Neuronal stem cell (in vitro differentiated cells): ENCODE results near the gene GIPC1.

Experiments
- DNase-seq: peaks from one replicate; pipeline ENCODE4 v3.0.0-alpha.2; 2013; ENCODE audit warnings: low spot score
- H2AFZ ChIP-seq: one replicate; pipeline ENCODE4 v1.6.1; 2013; ENCODE audit warnings: mild to moderate bottlenecking, low read length, inconsistent platforms
- H2AK5ac ChIP-seq: 2 replicates; pipeline ENCODE4 v1.6.1; 2013; ENCODE audit warnings: low read depth, mild to moderate bottlenecking, inconsistent platforms, low read length, moderate library complexity, mixed read lengths
- H2BK120ac ChIP-seq: 2 replicates; pipeline ENCODE4 v1.6.1; 2013; ENCODE audit warnings: low read depth, mild to moderate bottlenecking, inconsistent platforms, low read length, moderate library complexity, mixed read lengths
- H2BK12ac ChIP-seq: one replicate; pipeline ENCODE4 v1.6.1; 2013; ENCODE audit warnings: low read length, inconsistent platforms
- H2BK15ac ChIP-seq: 2 replicates; pipeline ENCODE4 v1.6.1; 2013; ENCODE audit warnings: mild to moderate bottlenecking, low read length, inconsistent platforms, mixed read lengths
- H2BK5ac ChIP-seq: one replicate; pipeline ENCODE4 v1.6.1; 2013; ENCODE audit warnings: inconsistent platforms, mild to moderate bottlenecking, low read length, moderate library complexity
- H3K14ac ChIP-seq: one replicate; pipeline ENCODE4 v1.6.1; 2013; ENCODE audit warnings: low read length, inconsistent platforms
- H3K18ac ChIP-seq: 2 replicates; pipeline ENCODE4 v1.6.1; 2013; ENCODE audit warnings: low read length, inconsistent platforms
- H3K23ac ChIP-seq: 2 replicates; pipeline ENCODE4 v1.6.1; 2013; ENCODE audit warnings: low read depth, mild to moderate bottlenecking, mixed read lengths, low read length, inconsistent platforms; ENCODE audit not compliant: poor library complexity
- H3K27ac ChIP-seq: replicated peaks from 3 replicates; pipeline ENCODE4 v1.5.1; 2013; ENCODE audit warnings: low read length, inconsistent platforms
- H3K27me3 ChIP-seq, 3 experiments: 2 replicates each; pipeline ENCODE4 v1.6.1; 2013; ENCODE audit warnings: low read length in 3 of 3, mild to moderate bottlenecking in 2 of 3, inconsistent platforms in 1 of 3, low read depth in 1 of 3, mixed read lengths in 1 of 3, moderate library complexity in 1 of 3; ENCODE audit not compliant: control insufficient read depth in 3 of 3, insufficient read depth in 3 of 3
- H3K36me3 ChIP-seq, 2 donors: replicated peaks in 1 of 2; 2 replicates each; pipeline ENCODE4 v1.6.1; 2013; ENCODE audit warnings: low read length in 2 of 2; ENCODE audit not compliant: control insufficient read depth in 2 of 2, insufficient read depth in 2 of 2
- H3K4ac ChIP-seq: 2 replicates; pipeline ENCODE4 v1.6.1; 2013; ENCODE audit warnings: inconsistent platforms, mild to moderate bottlenecking, low read length, moderate library complexity
- H3K4me1 ChIP-seq, 2 donors: 1 replicate in 1 of 2; 2 replicates in 1 of 2; pipeline ENCODE4 v1.6.1; 2013; ENCODE audit warnings: low read length in 2 of 2, low read depth in 1 of 2; ENCODE audit not compliant: control insufficient read depth in 2 of 2, insufficient read depth in 1 of 2
- H3K4me2 ChIP-seq: one replicate; pipeline ENCODE4 v1.6.1; 2013; ENCODE audit warnings: mild to moderate bottlenecking, low read length, inconsistent platforms; ENCODE audit not compliant: insufficient read depth, poor library complexity, severe bottlenecking
- H3K4me3 ChIP-seq, 2 donors: 2 replicates each; pipeline ENCODE4 v1.5.1; 2013; ENCODE audit warnings: low read length in 2 of 2, mild to moderate bottlenecking in 2 of 2, inconsistent platforms in 1 of 2, moderate library complexity in 1 of 2
- H3K79me1 ChIP-seq: one replicate; pipeline ENCODE4 v1.6.1; 2013; ENCODE audit warnings: low read depth, mild to moderate bottlenecking, inconsistent platforms, low read length, moderate library complexity
- H3K9ac ChIP-seq: one replicate; pipeline ENCODE4 v1.6.1; 2013; ENCODE audit warnings: mild to moderate bottlenecking, low read depth, low read length, inconsistent platforms; ENCODE audit not compliant: poor library complexity
- H3K9me3 ChIP-seq, 2 donors: replicated peaks in 1 of 2; 2 replicates each; pipeline versions ENCODE3 to v1.6.1; 2013; ENCODE audit warnings: low read length in 2 of 2, mild to moderate bottlenecking in 2 of 2, inconsistent platforms in 1 of 2, low read depth in 1 of 2, mixed read lengths in 1 of 2, moderate library complexity in 1 of 2; ENCODE audit not compliant: control insufficient read depth in 2 of 2, insufficient read depth in 1 of 2
- H4K8ac ChIP-seq: one replicate; pipeline ENCODE4 v1.6.1; 2013; ENCODE audit warnings: low read depth, mild to moderate bottlenecking, inconsistent platforms, low read length, moderate library complexity
- H4K91ac ChIP-seq: one replicate; pipeline ENCODE4 v1.6.1; 2013; ENCODE audit warnings: low read length, low read depth, mild to moderate bottlenecking, inconsistent platforms; ENCODE audit not compliant: poor library complexity
- WGBS, 2 donors: extraction: QIAGEN DNeasy Blood & Tissue Kit; methylation state at CpG; one replicate each; pipeline ENCODE4 v1.1.7; 2013; ENCODE audit warnings: missing lambda C conversion rate in 2 of 2, mixed read lengths in 1 of 2; ENCODE audit not compliant: insufficient read length in 2 of 2, insufficient replicate concordance in 1 of 2; ENCODE audit errors: extremely low coverage in 2 of 2; 5-methylcytosine and 5-hydroxymethylcytosine counted together

GIPC1 gene

DNA sequence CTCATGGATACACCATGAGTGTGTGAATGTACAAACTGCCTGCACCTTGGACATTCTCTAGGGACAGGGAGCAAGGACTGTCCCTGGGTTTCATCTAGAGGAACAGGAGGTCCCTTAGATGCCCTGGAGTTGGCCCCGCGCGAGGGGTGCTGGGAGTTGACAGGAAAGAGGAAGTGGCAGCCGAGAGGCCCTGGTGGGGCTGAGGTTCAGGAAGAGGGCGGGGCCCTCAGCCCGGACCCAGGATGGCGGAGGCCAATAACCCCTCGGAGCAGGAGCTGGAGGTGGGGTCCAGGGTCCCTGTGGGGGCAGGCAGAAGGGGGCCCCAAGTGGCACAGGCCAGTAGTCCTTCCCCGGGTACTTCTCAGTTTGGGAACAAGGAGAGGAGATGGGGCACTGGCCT, 55.9 kb downstream of the GIPC1 start:
- Histone ChIP-seq H3K27me3 (peaks cover 0 to 3% (median 0%) of the 10 kb centered on the region in 3 experiments), H4K8ac (no peak overlapping the region), H3K9me3 (peaks cover 0 to 13% of the 10 kb centered on the region in 2 donors), H4K91ac (no peak overlapping the region), H2BK12ac (no peak overlapping the region), H3K4ac (no peak overlapping the region), H2BK5ac (no peak overlapping the region), H3K79me1 (peaks cover 16% of the 10 kb centered on the region), H3K27ac (no peak overlapping the region), H3K9ac (peak overlapping the region; percentile 81), H2AK5ac (no peak overlapping the region), H3K36me3 (peaks cover 27 to 53% of the 10 kb centered on the region in 2 donors), H2BK15ac (no peak overlapping the region), H3K23ac (peak overlapping the region; percentile 55), H2BK120ac (no peak overlapping the region), H3K4me1 (peaks cover 0 to 4% of the 10 kb centered on the region in 2 donors), H3K4me3 (no peak overlapping the region), H2AFZ (no peak overlapping the region), H3K18ac (no peak overlapping the region), H3K4me2 (no peak overlapping the region), H3K14ac (no peak overlapping the region)
- no peak for DNase-seq
- no CpG with 5 or more reads among the region's 9 CpGs for WGBS, 2 donors

DNA sequence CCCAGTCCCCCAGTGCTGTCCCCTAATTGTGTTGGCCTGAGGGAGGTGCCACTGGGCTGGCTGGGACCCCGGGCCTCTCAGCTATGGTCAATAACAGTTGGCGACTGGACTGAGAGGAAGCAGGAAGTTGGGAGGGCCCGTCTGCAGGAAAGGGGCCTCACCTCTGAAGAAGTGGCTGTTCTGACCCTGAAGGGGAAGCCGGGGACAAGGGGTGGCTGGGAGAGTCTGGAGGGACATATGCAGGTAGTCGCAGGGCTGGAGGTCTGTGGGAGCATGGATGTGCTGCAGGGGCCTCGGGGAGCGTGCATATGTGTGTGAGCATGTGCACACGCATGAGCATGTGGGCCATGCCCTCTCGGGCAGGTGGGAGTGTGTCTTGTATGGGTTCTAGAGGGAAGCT, 56.9 kb downstream of the GIPC1 start:
- Histone ChIP-seq H2AFZ (no peak overlapping the region), H3K4ac (no peak overlapping the region), H2BK15ac (no peak overlapping the region), H3K4me1 (peaks cover 3 to 8% of the 10 kb centered on the region in 2 donors), H3K9me3 (peaks cover 0 to 12% of the 10 kb centered on the region in 2 donors), H2BK12ac (no peak overlapping the region), H3K18ac (peak overlapping the region; percentile 57), H3K4me3 (no peak overlapping the region), H3K36me3 (peaks cover 20 to 43% of the 10 kb centered on the region in 2 donors), H3K9ac (no peak overlapping the region), H3K23ac (peak overlapping the region; percentile 65), H4K91ac (no peak overlapping the region), H3K79me1 (peaks cover 21% of the 10 kb centered on the region), H3K27me3 (peaks cover 0 to 3% (median 0%) of the 10 kb centered on the region in 3 experiments), H3K14ac (peak overlapping the region; percentile 31), H3K27ac (no peak overlapping the region), H2AK5ac (no peak overlapping the region), H3K4me2 (no peak overlapping the region), H2BK120ac (no peak overlapping the region), H4K8ac (peak overlapping the region; percentile 65), H2BK5ac (peak overlapping the region; percentile 75)
- WGBS, 2 donors, result no CpG with 5 or more reads among the region's 9 CpGs
- no peak for DNase-seq

DNA sequence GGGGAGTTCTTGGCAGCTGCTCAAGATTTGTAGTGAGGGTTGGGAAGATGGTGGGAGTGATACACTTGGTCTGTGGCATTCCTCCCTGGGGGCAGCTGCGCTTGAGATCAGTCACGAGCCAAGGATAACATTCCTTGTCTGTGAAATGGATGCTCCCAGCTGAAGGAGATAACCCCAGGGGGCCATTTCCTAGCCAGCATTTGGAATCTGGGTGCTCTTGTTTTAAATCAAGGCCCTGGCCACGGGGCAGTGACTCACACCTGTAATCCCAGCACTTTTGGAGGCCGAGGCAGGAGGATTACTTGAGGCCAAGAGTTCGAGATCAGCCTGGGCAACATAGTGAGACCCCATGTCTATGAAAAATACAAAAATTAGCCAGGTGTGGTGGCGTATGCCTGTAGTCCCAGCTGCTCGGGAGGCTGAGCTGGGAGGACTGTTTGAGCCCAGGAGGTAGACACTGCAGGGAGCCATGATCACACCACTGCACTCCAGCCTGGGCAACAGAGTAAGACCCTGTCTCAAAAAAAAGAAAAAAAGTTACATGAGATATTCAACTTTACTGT, 58.3 kb downstream of the GIPC1 start:
- Histone ChIP-seq H3K4me1 (peaks cover 4 to 13% of the 10 kb centered on the region in 2 donors), H3K23ac (no peak overlapping the region), H3K9me3 (peaks cover 0 to 2% of the 10 kb centered on the region in 2 donors), H2AFZ (no peak overlapping the region), H3K4ac (no peak overlapping the region), H3K79me1 (peaks cover 20% of the 10 kb centered on the region), H2AK5ac (no peak overlapping the region), H4K8ac (no peak overlapping the region), H3K36me3 (peaks cover 7 to 29% of the 10 kb centered on the region in 2 donors), H2BK120ac (no peak overlapping the region), H3K4me2 (no peak overlapping the region), H4K91ac (no peak overlapping the region), H3K14ac (no peak overlapping the region), H3K27ac (no peak overlapping the region), H2BK15ac (no peak overlapping the region), H3K27me3 (no peaks in the 10 kb centered on the region), H2BK5ac (no peak overlapping the region), H3K18ac (no peak overlapping the region), H2BK12ac (no peak overlapping the region), H3K9ac (no peak overlapping the region), H3K4me3 (no peak overlapping the region)
- no CpG with 5 or more reads among the region's 7 CpGs for WGBS, 2 donors
- no peak for DNase-seq

DNA sequence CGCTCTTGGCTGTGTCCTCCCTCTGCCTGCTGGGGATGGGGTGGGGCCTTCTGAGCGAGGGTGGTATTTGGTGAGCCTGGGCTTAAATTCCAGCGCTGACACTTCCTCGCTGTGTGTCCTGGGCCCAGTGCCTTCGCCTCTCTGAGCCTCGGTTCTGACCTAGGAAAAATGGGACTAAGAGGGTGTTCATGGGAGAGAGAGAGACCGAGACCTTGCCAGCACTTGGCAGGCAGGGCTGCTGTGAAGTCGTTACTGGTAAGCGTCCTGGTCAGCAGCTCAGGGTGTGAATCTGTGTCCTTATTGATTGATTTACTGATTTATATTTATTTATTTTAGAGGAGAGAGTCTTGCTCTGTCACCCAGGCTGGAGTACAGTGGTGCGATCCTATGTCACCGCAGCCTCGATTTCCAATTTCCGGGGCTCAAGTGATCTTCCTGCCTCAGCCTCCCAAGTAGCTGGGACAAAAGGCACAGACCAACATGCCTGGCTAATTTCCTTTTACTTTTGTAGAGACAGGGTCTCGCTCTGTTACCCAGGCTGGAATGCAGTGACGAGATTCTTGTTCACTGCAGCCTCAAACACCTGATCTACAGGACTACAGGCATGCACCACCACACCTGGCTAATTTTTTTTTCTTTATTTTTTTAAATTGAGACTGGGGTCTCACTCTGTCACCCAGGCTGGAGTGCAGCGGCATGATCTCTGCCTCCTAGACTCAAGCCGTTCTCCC, 60.4 kb downstream of the GIPC1 start:
- no peak overlapping the region for H3K27ac ChIP-seq
- H4K8ac ChIP-seq, result no peak overlapping the region
- H2BK15ac ChIP-seq, result no peak overlapping the region
- no peak overlapping the region for H3K4me3 ChIP-seq
- H2BK12ac ChIP-seq, result no peak overlapping the region
- no peak overlapping the region for H3K4me2 ChIP-seq
- WGBS, 2 donors, result no CpG with 5 or more reads among the region's 17 CpGs
- H2AK5ac ChIP-seq, result no peak overlapping the region
- no peak overlapping the region for H3K18ac ChIP-seq
- no peaks in the 10 kb centered on the region for H3K9me3 ChIP-seq
- H3K27me3 ChIP-seq, result no peaks in the 10 kb centered on the region
- H3K4ac ChIP-seq, result no peak overlapping the region
- no peak for DNase-seq
- peaks cover 5 to 13% of the 10 kb centered on the region in 2 donors for H3K4me1 ChIP-seq
- no peak overlapping the region for H3K14ac ChIP-seq
- H3K9ac ChIP-seq, result no peak overlapping the region
- H2BK5ac ChIP-seq, result no peak overlapping the region
- peaks cover 18% of the 10 kb centered on the region for H3K79me1 ChIP-seq
- H2BK120ac ChIP-seq, result no peak overlapping the region
- peak overlapping the region; percentile 16 for H3K23ac ChIP-seq
- H3K36me3 ChIP-seq, result peaks cover 0 to 12% of the 10 kb centered on the region in 2 donors
- no peak overlapping the region for H2AFZ ChIP-seq
- no peak overlapping the region for H4K91ac ChIP-seq
